ENCODE measurements around the gene POLR2A.

DNA sequence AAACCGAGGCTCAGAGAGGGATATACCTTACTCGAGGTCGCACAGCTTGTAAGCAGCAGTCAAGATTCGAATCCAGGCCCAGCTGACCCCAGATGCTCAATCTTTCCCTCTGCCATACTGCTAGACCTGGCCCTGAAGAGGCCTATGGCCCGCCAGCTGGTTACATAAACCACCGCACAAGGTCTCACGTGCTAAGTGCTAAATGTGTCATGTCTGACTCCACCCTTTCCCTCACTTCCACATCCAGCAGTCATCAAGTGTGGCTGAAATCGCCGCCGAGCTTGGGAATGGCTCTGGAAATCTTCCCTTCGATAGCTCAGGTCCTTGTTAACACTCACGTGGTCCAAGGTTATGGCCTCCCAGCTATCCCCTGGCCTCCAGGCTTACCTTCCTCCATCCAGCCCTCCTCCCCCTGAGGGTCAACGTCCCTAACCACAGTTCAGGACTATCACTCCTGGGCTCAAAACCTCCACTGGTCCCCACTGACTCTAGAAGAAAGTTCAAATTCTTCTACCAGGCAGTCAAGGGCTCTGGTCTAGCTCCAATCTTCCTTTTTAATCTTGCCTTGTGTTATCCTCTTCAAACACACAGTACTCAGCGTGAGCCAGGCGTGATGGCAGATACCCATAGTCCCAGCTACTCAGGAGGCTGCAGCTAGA lies 8.3 kb upstream of the POLR2A start:
- TF ChIP-seq CTCF (IDR thresholded peaks at IDR 0.05; ENCODE audit: low read depth, low read length) = no peak
- TF ChIP-seq POLR2A (IDR thresholded peaks at IDR 0.05; ENCODE audit: extremely low read depth, insufficient read length) = no peak
